ENCODE measurements around the gene FAM20C. TPM values are rescaled to one million over a fixed set of nuclear protein-coding genes. Genes with fewer than 3 reads are reported as not detected.

FAM20C gene
- total and polyA plus RNA-seq, 2 of the 8 experiments (the other 6 are each of a cell fraction or from before 2014, with no cell fraction given) = 9.5 to 34.8 TPM

- TF ChIP-seq KDM1A (IDR thresholded peaks at IDR 0.05; ENCODE audit: borderline replicate concordance, low read length) = no peak
- TF ChIP-seq SAP30 (IDR thresholded peaks at IDR 0.05; ENCODE audit: insufficient read depth, insufficient replicate concordance, low read length) = no peak
- no peak for TF ChIP-seq POU5F1 (IDR thresholded peaks at IDR 0.05; ENCODE audit: low read depth, low read length)
Measured at GRCh38 chr7:209416-209815, 17.0 kb downstream of the FAM20C start (continued).
